Neural cell (in vitro differentiated cells): ENCODE results near the gene MACO1. TPM values are rescaled to one million over a fixed set of nuclear protein-coding genes. Genes with fewer than 3 reads are reported as not detected.

Experiments used
- H2AFZ ChIP-seq: fragments of 200-600, 300-800 bp; sonication (generic), shearing (Covaris generic); 2 replicates; pipeline ENCODE4 v1.6.0; 2014; ENCODE audit warnings: low read depth, mild to moderate bottlenecking, antibody characterized with exemption, low read length, moderate library complexity
- H3F3A ChIP-seq: fragments of 200-600 bp; shearing (Covaris generic); 2 replicates; pipeline ENCODE4 v1.6.1; 2016; ENCODE audit warnings: mild to moderate bottlenecking, moderate library complexity, mixed read lengths, antibody characterized with exemption, low read length; ENCODE audit not compliant: insufficient read depth, poor library complexity, severe bottlenecking
- H3K27ac ChIP-seq: fragments of 200-600, 300-800 bp; sonication (generic), shearing (Covaris generic); 2 replicates; pipeline ENCODE4 v1.5.1; 2014; ENCODE audit warnings: mild to moderate bottlenecking, low read length, moderate library complexity
- H3K27me3 ChIP-seq: fragments of 300-800, 200-600 bp; sonication (generic), shearing (Covaris generic); 2 replicates; pipeline ENCODE4 v1.6.0; 2014; ENCODE audit warnings: mild to moderate bottlenecking, low read depth, low read length, moderate library complexity; ENCODE audit not compliant: insufficient read depth
- H3K36me3 ChIP-seq: fragments of 300-800, 200-600 bp; sonication (generic), shearing (Covaris generic); 2 replicates; pipeline ENCODE4 v1.5.1; 2014; ENCODE audit warnings: mild to moderate bottlenecking, antibody characterized with exemption, low read length, moderate library complexity; ENCODE audit not compliant: insufficient read depth
- H3K4me2 ChIP-seq: fragments of 300-800, 200-600 bp; sonication (generic), shearing (Covaris generic); 2 replicates; pipeline ENCODE4 v1.6.0; 2014; ENCODE audit warnings: mild to moderate bottlenecking, low read length
- H3K4me3 ChIP-seq: fragments of 300-800, 200-600 bp; sonication (generic), shearing (Covaris generic); 2 replicates; pipeline ENCODE4 v1.5.1; 2014; ENCODE audit warnings: mild to moderate bottlenecking, low read length, moderate library complexity
- H3K79me2 ChIP-seq: fragments of 200-600 bp; shearing (Covaris generic); replicated peaks from 2 replicates; pipeline ENCODE4 v1.6.0; 2014; ENCODE audit warnings: mild to moderate bottlenecking, low read length, moderate library complexity; ENCODE audit not compliant: insufficient read depth
- H3K9ac ChIP-seq: fragments of 300-800, 200-600 bp; sonication (generic), shearing (Covaris generic); 2 replicates; pipeline ENCODE4 v1.6.1; 2016; ENCODE audit warnings: mild to moderate bottlenecking, low read length, mixed read lengths
- H3K9me2 ChIP-seq: fragments of 200-600 bp; shearing (Covaris generic); 2 replicates; pipeline ENCODE4 v1.6.1; 2016; ENCODE audit warnings: mild to moderate bottlenecking, low read length, mixed read lengths; ENCODE audit not compliant: insufficient read depth
- H3K9me3 ChIP-seq: fragments of 200-600, 300-800 bp; sonication (generic), shearing (Covaris generic); 2 replicates; pipeline ENCODE4 v1.6.1; 2016; ENCODE audit warnings: mild to moderate bottlenecking, mixed run types, low read length, moderate library complexity, mixed read lengths
- H4K20me1 ChIP-seq: fragments of 200-600 bp; shearing (Covaris generic); 2 replicates; pipeline ENCODE4 v1.6.1; 2016; ENCODE audit warnings: mild to moderate bottlenecking, mixed run types; ENCODE audit not compliant: insufficient read depth
- CTCF ChIP-seq: fragments of 450-650 bp; IDR thresholded peaks from 2 replicates; pipeline ENCODE4 v1.5.1; 2014; ENCODE audit warnings: antibody characterized with exemption, mild to moderate bottlenecking, moderate library complexity; ENCODE audit not compliant: poor library complexity, severe bottlenecking
- EP300 ChIP-seq: fragments of 450-650 bp; conservative IDR thresholded peaks from 2 replicates; pipeline ENCODE4 v1.6.1; 2014; ENCODE audit warnings: antibody characterized with exemption, mild to moderate bottlenecking, moderate library complexity; ENCODE audit not compliant: poor library complexity, severe bottlenecking
- EZH2 ChIP-seq: fragments of 200-600, 300-800 bp; shearing (Covaris generic), sonication (generic); IDR thresholded peaks from 2 replicates; pipeline ENCODE4 v1.6.1; 2014; ENCODE audit warnings: antibody characterized with exemption, low read length, borderline replicate concordance, mild to moderate bottlenecking; ENCODE audit not compliant: insufficient read depth, poor library complexity, severe bottlenecking
- MXI1 ChIP-seq: fragments of 450-650 bp; conservative IDR thresholded peaks from 2 replicates; pipeline ENCODE4 v1.6.1; 2014; ENCODE audit warnings: antibody characterized with exemption, mild to moderate bottlenecking; ENCODE audit not compliant: poor library complexity, severe bottlenecking
- POLR2AphosphoS5 ChIP-seq: IDR thresholded peaks from 2 replicates; pipeline ENCODE4 v1.6.1; 2012
- RAD21 ChIP-seq: fragments of 450-650 bp; conservative IDR thresholded peaks from 2 replicates; pipeline ENCODE4 v1.6.1; 2014; ENCODE audit warnings: antibody characterized with exemption, mild to moderate bottlenecking, moderate library complexity
- SMC3 ChIP-seq: fragments of 450-650 bp; conservative IDR thresholded peaks from 2 replicates; pipeline ENCODE4 v1.6.1; 2014; ENCODE audit warnings: antibody characterized with exemption, mild to moderate bottlenecking, moderate library complexity; ENCODE audit not compliant: poor library complexity
- TAF1 ChIP-seq: IDR thresholded peaks from 2 replicates; pipeline ENCODE4 v1.6.1; 2012; ENCODE audit warnings: low read depth
- polyA plus RNA-seq: library from polyadenylated mRNA; depleted of rRNA; stranded (reverse); fragments of >200 nt; gene quantifications from 2 replicates; pipeline ENCODE4 v1.2.3, GENCODE V29; 2014
- TF ChIP-seq, protein P1 (sequence below): IDR thresholded peaks from 2 replicates; pipeline ENCODE4 v1.6.1; 2012; ENCODE audit warnings: borderline replicate concordance

Gene MACO1
- polyA plus RNA-seq, 1 donor from 2014 or later, result 56.6 TPM

GRCh38 chr1:25484096-25484495 is 53.4 kb downstream of the MACO1 start:
- H3K79me2 ChIP-seq, result peaks cover 4% of the 10 kb centered on the region
- H3K36me3 ChIP-seq, result peaks cover 4% of the 10 kb centered on the region
- no peak overlapping the region for H2AFZ ChIP-seq
- H3K9me2 ChIP-seq, result no peaks in the 10 kb centered on the region
- H3K9ac ChIP-seq, result no peak overlapping the region
- H3K27ac ChIP-seq, result no peak overlapping the region
- peaks cover 4% of the 10 kb centered on the region for H4K20me1 ChIP-seq
- no peak overlapping the region for H3K4me3 ChIP-seq
- no peaks in the 10 kb centered on the region for H3K27me3 ChIP-seq
- TF ChIP-seq SMC3, result no peak
- no peak for TF ChIP-seq MXI1
- no peak for TF ChIP-seq RAD21
- no peak for TF ChIP-seq EP300
- TF ChIP-seq TAF1, result no peak
- TF ChIP-seq EZH2, result no peak
- no peaks in the 10 kb centered on the region for H3F3A ChIP-seq
- H3K9me3 ChIP-seq, result no peaks in the 10 kb centered on the region
- no peak overlapping the region for H3K4me2 ChIP-seq

GRCh38 chr1:25484533-25484932 is 53.8 kb downstream of the MACO1 start:
- no peaks in the 10 kb centered on the region for H3K9me2 ChIP-seq
- H3K79me2 ChIP-seq, result peaks cover 2% of the 10 kb centered on the region
- H3K27me3 ChIP-seq, result no peaks in the 10 kb centered on the region
- no peak overlapping the region for H3K4me2 ChIP-seq
- no peaks in the 10 kb centered on the region for H3F3A ChIP-seq
- H4K20me1 ChIP-seq, result peaks cover 4% of the 10 kb centered on the region
- TF ChIP-seq RAD21 (no peak), EP300 (no peak), POLR2AphosphoS5 (no peak), SMC3 (no peak), TAF1 (no peak), EZH2 (no peak), MXI1 (no peak), CTCF (no peak)
- TF ChIP-seq, protein P1, sequence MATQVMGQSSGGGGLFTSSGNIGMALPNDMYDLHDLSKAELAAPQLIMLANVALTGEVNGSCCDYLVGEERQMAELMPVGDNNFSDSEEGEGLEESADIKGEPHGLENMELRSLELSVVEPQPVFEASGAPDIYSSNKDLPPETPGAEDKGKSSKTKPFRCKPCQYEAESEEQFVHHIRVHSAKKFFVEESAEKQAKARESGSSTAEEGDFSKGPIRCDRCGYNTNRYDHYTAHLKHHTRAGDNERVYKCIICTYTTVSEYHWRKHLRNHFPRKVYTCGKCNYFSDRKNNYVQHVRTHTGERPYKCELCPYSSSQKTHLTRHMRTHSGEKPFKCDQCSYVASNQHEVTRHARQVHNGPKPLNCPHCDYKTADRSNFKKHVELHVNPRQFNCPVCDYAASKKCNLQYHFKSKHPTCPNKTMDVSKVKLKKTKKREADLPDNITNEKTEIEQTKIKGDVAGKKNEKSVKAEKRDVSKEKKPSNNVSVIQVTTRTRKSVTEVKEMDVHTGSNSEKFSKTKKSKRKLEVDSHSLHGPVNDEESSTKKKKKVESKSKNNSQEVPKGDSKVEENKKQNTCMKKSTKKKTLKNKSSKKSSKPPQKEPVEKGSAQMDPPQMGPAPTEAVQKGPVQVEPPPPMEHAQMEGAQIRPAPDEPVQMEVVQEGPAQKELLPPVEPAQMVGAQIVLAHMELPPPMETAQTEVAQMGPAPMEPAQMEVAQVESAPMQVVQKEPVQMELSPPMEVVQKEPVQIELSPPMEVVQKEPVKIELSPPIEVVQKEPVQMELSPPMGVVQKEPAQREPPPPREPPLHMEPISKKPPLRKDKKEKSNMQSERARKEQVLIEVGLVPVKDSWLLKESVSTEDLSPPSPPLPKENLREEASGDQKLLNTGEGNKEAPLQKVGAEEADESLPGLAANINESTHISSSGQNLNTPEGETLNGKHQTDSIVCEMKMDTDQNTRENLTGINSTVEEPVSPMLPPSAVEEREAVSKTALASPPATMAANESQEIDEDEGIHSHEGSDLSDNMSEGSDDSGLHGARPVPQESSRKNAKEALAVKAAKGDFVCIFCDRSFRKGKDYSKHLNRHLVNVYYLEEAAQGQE, result no peak
- H3K36me3 ChIP-seq, result peaks cover 8% of the 10 kb centered on the region
- H3K4me3 ChIP-seq, result no peak overlapping the region
- no peak overlapping the region for H3K27ac ChIP-seq
- no peak overlapping the region for H2AFZ ChIP-seq
- H3K9me3 ChIP-seq, result no peaks in the 10 kb centered on the region
- H3K9ac ChIP-seq, result no peak overlapping the region
